Activated CD8-positive, alpha-beta memory T cell treated with anti-CD3 and anti-CD28 coated beads for 24 hours (primary cell): ENCODE data around the gene CCDC192.

Experiments used
- DNase-seq: peaks from one replicate; pipeline ENCODE4 v3.0.0-alpha.2; 2020

CCDC192 gene

DNA sequence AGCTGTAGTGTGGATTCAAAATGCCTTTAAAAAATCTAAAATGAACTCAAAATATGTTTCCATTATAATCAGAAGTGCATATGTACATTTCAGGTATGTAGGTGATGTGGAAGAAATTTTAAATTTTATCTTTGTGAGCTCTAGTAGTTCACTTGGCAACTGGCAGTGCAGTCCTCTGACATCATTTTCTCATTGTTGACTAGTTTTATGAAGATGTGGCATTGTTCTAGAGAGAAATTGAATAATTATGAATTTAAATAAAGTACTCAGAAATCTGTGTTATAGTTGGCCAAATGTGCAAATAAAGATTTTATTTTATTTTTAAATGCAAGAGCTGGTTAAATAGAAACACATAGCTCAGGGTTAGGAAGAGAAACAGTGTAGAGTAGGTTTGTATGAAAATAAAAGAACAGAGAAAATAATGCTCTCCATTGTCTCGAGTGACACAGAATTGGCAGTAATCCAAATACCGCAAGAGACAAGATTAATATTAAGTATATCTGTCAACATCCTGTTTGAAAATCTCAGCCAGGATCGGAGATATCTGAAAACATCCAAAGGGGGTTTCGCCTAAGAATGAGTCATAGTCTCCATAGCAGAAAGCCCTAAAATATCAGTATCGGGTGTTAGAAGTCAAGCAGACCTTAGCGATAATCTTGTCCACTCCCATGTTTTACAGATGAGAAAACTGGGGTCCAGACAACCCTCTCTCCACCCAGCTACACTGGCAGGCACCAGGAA is 189.4 kb downstream of the CCDC192 start:
- DNase-seq: no peak

DNA sequence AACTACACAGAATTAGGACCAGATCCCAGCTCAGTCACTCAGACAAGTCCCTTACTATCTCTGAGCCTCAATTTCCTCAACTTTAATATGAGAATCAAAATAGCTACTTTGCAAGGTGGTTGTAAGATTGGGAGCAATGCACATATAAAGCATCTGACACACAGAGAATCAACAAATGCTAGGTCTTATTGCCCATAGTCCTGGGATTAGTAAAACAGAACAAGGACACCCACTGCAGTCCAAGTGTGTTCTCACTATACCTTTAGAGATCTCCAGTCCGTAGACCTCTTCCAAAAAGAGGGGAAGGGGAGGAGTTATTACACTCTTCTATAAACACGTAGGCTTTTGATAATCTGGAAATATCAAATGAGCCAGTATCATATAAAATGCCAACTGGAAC is 190.0 kb downstream of the CCDC192 start:
- DNase-seq: no peak

DNA sequence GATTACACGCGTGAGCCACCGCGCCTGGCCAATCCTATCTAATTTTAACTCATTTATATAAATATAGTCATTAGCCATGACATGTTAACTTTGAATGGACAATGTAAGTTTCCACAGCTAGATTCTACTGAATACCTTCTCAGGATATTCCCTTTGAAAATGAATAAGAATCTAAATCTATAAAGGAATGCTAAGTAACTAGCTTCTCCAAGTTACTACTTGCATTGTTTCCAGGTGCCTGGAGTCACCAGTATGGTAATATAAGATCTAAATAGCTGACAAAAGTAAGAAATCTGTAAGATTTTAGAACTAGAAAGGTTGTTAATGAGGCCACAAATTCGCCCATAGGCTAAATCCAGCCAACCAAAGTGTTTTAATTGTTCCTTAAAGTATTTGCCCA is 191.3 kb downstream of the CCDC192 start:
- DNase-seq: no peak

DNA sequence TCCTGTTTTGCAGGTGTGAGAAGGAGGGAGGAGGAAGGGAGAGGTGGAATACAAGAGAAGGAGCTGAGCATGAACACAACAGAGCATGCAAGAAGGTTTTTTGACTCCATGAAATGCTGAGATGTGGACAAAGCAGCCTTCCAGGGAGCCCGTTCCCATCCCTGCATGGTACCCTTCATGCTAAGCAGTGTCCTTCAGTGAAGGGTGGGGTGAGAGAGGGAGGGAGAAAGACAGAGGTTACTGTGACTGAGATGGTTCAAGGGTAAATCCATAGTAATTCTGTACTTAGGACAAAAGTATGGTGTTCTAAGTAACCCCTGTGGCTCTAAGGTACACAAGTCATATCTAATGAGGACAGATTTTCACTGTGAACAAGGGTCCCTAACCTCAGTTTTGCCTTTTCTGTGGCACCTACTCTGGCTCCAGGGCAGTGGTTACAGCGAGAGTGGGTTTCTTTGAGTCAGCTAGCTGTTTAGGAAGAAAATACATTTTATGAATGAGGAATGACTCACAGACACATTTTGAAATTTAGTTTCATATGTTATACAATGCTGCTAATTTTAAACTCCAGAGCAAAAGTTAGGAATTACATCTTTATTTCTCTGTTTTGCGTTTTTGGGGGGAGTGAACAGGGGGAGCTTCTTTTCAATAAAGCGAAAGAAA is 195.5 kb downstream of the CCDC192 start:
- no peak for DNase-seq

- DNase-seq: no peak
These were observed 196.0 kb downstream of the CCDC192 start for GRCh38 chr5:127899214-127899610.

- DNase-seq: no peak
These were observed 203.5 kb downstream of the CCDC192 start for GRCh38 chr5:127906562-127907204.

DNA sequence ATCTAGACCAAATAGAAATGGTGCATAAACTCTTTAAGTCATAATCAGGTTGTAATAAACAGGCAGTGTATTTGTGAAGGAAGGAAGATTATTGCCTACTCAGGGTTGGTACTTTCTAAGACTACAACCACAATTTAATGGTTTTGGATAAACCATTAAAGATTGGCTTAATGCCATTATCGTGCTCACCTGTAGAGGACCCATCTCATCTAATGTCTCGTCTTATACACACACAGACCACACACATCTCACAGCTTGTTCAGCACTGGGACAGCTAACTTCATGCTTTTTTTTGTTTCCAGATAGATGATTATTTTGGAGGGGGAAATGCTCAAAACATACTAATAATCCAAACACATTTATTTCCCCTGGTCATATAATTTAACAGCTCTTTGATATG is 204.7 kb downstream of the CCDC192 start:
- DNase-seq: no peak

GRCh38 chr5:127909066-127909465 is 205.9 kb downstream of the CCDC192 start:
- no peak for DNase-seq

GRCh38 chr5:127909821-127910220 is 206.6 kb downstream of the CCDC192 start:
- no peak for DNase-seq

DNA sequence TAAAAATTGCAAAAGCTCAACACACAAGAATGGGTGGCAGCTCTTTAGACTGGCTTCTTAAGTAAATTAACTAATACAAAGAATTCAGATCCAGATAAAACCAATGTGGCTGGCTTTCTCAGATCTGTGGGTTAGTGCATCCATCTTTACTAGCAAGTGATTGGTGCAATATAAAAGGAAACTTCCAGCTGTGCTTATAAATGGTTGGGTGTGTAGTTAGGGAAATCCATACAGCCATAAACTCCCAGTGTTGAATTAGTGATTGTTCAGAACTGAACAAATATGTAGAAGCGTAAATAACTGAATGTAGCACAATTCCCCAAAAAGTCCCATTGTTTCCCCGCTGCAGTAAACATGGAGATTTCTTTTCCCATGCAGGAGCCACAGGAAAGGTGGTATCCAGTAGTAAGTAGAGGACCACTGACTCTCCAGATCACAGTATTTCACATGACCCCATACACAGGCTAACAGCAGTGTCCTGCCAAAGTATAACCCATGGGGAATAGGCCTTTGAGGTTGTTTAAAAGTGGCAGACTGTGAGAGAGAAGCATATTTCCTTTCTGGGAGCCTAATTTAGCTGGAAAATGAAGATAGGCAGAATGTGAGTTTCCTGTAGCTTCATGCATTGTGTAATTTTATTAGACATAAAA is 207.2 kb downstream of the CCDC192 start:
- DNase-seq: no peak

GRCh38 chr5:127911619-127912018 is 208.4 kb downstream of the CCDC192 start:
- no peak for DNase-seq

DNA sequence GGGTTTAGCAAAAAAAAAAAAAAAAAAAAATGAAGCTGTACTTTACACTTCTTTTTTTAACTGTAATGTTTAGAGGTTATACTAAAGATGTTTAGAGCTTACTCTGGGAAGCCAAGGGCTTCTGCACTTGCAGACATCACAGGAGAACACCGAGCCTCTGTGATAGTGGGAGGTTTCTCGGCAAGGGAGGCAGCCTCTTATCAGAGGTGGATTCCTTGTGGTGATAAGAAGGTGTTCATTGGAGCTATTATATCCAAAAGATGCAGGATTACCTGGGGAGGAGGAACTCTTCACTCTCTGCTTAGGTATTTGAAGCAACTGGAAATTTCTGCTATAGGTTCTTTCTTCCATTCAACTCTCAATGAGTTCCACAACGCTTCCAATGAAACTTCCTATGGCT is 209.2 kb downstream of the CCDC192 start:
- no peak for DNase-seq

DNA sequence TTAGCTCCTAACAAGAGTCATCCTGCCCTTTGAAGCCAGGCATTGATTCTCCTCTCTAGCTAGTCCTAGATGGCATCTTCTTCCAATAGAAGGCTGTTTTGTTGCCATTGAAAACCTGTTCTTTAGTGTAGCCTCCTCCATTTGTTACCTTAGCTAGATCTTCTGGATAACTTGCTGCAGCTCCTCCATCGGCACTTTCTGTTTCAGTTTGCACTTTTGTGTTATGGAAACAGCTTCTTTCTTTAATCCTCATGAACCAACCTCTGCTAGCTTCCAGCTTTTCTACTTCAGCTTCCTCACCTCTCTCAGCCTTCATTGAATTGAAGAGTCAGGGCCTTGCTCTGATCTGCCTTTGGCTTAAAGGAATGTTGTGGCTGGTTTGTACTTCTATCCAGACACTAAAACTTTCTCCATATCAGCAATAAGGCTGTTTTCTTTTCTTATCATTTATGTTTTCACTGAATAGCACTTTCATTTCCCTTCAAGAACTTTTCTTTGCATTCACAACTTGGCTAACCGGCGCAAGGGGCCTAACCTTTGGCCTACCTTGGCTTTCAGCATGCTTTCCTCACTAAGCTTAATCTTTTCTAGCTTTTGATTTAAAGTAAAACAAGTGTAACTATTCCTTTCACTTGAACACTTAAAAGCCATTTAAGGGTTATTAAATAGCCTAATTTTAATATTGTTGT is 213.8 kb downstream of the CCDC192 start:
- DNase-seq: no peak

DNA sequence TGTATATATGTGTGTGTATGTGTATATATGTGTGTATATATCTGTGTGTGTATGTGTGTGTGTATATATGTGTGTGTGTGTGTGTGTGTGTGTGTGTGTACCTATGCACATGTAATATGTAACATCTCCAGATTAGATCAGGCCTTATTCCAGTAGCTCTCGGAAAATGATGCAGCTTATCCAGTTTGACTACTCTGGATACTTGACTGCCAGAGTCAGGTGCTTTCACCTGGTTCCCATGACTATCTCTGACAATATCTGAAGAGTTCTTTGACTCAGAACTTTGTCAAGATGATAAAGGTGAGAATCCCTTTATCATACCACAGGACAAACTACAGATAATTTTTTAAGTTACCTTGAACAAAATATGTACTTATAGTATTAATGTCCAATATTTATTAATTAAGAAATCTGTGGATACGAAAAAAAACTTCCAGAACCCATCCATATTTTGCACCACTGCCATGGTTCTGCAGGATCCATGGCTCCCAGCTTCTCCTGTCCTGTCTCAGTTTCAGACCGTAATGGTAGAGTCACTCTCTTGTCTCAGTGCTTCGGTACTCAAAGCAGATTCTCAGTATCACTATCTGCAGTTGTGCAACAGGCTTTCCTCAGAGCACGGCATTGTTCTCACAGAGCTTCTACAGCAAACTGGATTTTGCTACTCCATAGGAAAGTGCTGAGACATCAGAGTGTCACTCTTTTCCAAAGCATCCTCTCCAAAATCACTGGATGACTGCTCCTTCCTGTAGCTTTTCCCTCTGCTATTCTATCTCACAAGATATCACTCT is 216.0 kb downstream of the CCDC192 start:
- no peak for DNase-seq

- no peak for DNase-seq
These were observed 216.6 kb downstream of the CCDC192 start for GRCh38 chr5:127919818-127920217.

DNA sequence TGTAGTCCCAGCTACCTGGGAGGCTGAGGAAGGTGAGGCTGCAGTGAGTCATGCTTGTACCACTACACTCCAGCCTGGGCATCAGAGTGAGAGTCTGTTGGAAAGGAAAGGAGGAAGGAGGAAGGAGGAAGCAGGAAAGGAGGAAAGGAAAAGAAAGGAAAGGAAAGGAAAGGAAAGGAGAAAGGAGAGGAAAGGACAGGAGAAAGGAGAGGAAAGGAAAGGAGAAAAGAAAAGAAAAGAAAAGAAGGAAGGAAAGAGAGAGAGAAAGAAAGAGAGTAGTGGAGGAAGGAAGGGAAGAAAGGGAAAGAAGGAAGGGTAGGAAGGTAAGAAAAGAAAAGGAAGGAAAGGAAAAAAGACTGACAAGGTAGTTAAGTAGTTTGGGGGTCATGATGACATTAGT is 217.7 kb downstream of the CCDC192 start:
- no peak for DNase-seq

DNA sequence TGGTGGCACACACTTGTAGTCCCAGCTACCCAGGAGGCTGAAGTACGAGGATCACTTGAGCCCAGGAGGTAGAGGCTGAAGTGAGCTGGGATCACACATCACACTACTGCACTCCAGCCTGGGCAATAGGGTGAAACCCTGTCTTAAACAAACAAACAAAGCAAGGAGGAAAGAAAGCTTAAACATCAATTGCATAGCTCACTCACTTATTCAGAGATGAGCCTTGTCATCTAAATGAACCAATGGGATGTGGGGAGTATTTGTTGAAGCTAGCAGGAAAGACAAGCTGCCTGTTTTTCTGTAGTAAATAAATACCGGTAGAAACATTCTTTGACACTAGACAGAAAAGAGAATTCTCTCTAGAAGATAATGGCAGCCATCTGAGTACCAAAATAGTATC is 219.4 kb downstream of the CCDC192 start:
- DNase-seq: no peak

GRCh38 chr5:127923804-127924570 is 220.8 kb downstream of the CCDC192 start:
- DNase-seq: no peak

DNA sequence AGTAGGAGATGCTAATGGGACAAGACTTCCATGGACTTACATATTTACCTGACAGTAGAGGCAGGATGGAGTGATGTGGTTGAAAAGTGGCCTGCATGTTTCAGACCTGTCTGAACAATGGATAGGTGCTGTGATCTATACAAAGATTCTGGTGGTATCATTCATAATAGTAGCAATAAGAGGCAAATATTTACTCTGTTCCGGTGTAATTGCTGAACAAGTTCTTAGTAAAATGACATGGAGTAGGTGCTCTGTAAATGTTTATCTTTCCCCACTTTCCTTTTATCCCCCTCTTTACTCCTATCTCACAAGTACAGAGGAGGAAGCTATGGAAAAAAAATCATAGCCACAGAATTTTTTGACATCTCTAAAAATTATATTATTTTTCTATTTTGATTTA is 221.4 kb downstream of the CCDC192 start:
- no peak for DNase-seq

GRCh38 chr5:127925916-127926315 is 222.7 kb downstream of the CCDC192 start:
- DNase-seq: no peak

- DNase-seq: no peak
These were observed 223.8 kb downstream of the CCDC192 start for GRCh38 chr5:127926974-127927373.
